Prostate gland (tissue), 2 donors: Measurements from ENCODE around the gene TRIM27. TPM values are rescaled to one million over a fixed set of nuclear protein-coding genes. Genes with fewer than 3 reads are reported as not detected.
"Not testable (repeated sequence)": the region's sequence is repeated elsewhere in the genome, so short reads cannot be mapped to it uniquely, and the experiment has no call there.

Experiments
- DNase-seq: peaks from one replicate; pipeline ENCODE4 v3.0.0-alpha.2; 2019; ENCODE audit warnings: low spot score
- H3K27ac ChIP-seq, 2 donors: fragments of 200-600 bp; sonication (generic); 2 replicates each; pipeline ENCODE4 v1.5.1; 2017 to 2019
- H3K27me3 ChIP-seq: fragments of 200-600 bp; sonication (generic); replicated peaks from 2 replicates; pipeline ENCODE4 v1.5.1; 2019; ENCODE audit not compliant: insufficient read depth
- H3K36me3 ChIP-seq, 2 donors: fragments of 200-600 bp; sonication (generic); 1 replicate in 1 of 2; 2 replicates in 1 of 2; pipeline versions ENCODE4 v1.5.1 to v1.8.1; 2017 to 2019
- H3K4me1 ChIP-seq: fragments of 200-600 bp; sonication (generic); replicated peaks from 2 replicates; pipeline ENCODE4 v1.5.1; 2019
- H3K4me3 ChIP-seq, 2 donors: fragments of 200-600 bp; sonication (generic); 2 replicates each; pipeline ENCODE4 v1.5.1; 2017 to 2019
- H3K9me3 ChIP-seq: fragments of 200-600 bp; sonication (generic); 2 replicates; pipeline ENCODE4 v1.5.1; 2017
- CTCF ChIP-seq, 4 experiments: fragments of 200-600 bp in 2 of 4; fragments of 450-650 bp in 2 of 4; sonication (generic) in 2 of 4; IDR thresholded peaks; 1 replicate in 3 of 4; 2 replicates in 1 of 4; pipeline ENCODE4 v1.5.1; 2016 to 2019; ENCODE audit warnings: antibody characterized with exemption in 4 of 4, mild to moderate bottlenecking in 2 of 4, moderate library complexity in 2 of 4
- POLR2A ChIP-seq: fragments of 450-650 bp; IDR thresholded peaks from one replicate; pipeline ENCODE4 v1.6.1; 2016; ENCODE audit warnings: antibody characterized with exemption, mild to moderate bottlenecking
- POLR2AphosphoS5 ChIP-seq: sonication (generic); formaldehyde crosslinking; IDR thresholded peaks from one replicate; pipeline ENCODE4 v1.6.1; 2017; ENCODE audit warnings: antibody characterized with exemption
- WGBS: methylation state at CpG from one replicate; pipeline ENCODE4 v1.1.5; 2018; 5-methylcytosine and 5-hydroxymethylcytosine counted together
- intact Hi-C: fragments of 100-400 bp; cut with DNase I; formaldehyde crosslinking; loops from one replicate; pipeline ENCODE4 v1.14.2; 2022
- total RNA-seq, 2 donors: library from RNA; depleted of rRNA; stranded (reverse); fragments of >200 nt; gene quantifications; one replicate each; pipeline ENCODE4 v1.1.0, GENCODE V29; 2016

TRIM27 gene
- total RNA-seq: 10 to 100 TPM; 79.2 to 85.7 TPM

- Histone ChIP-seq H3K4me1 (no peaks in the 10 kb centered on the region), H3K36me3 (peaks cover 0 to 5% of the 10 kb centered on the region in 2 donors), H3K27me3 (no peaks in the 10 kb centered on the region), H3K4me3 (peak within 1 kb of the TSS; percentile 56 to 80), H3K9me3 (no peaks in the 10 kb centered on the region), H3K27ac (peak within 1 kb of the TSS; percentile 93)
- DNase-seq: peak; percentile 91
- TF ChIP-seq CTCF (IDR thresholded peaks at IDR 0.05): no peak
- peak; percentile 94 for TF ChIP-seq POLR2AphosphoS5
- TF ChIP-seq POLR2A: peak; percentile 85
- intact Hi-C loops: loop anchor here (1.0 to 2.0 kb wide), 2 partner anchors 17 to 26 kb away; no protein-coding TSS in a partner anchor
- under 1% methylated on average over 73 of the region's 89 CpGs for WGBS
Measured at GRCh38 chr6:28923318-28924102, at the start of gene TRIM27. Gene TRIM27, minus strand, starts transcription at chr6:28923985. Its CDS starts 353 bp downstream, at chr6:28923632.

GRCh38 chr6:28970056-28970455, 46.3 kb upstream of the TRIM27 start:
- H3K4me3 ChIP-seq, H3K4me1 ChIP-seq, H3K9me3 ChIP-seq, DNase-seq, H3K27me3 ChIP-seq, intact Hi-C loops, H3K27ac ChIP-seq, H3K36me3 ChIP-seq: not testable (repeated sequence)
- WGBS: 86% methylated on average over 21 of the region's 21 CpGs

- WGBS: 72% methylated on average over 15 of the region's 15 CpGs
- no peak for TF ChIP-seq POLR2A
- intact Hi-C loops: no loop called here
Measured at GRCh38 chr6:28969129-28969528, 45.3 kb upstream of the TRIM27 start.

GRCh38 chr6:28968476-28968875, 44.7 kb upstream of the TRIM27 start:
- Histone ChIP-seq H3K27ac (no peak overlapping the region), H3K27me3 (no peaks in the 10 kb centered on the region), H3K4me1 (no peaks in the 10 kb centered on the region), H3K4me3 (no peak overlapping the region), H3K9me3 (no peaks in the 10 kb centered on the region), H3K36me3 (no peaks in the 10 kb centered on the region)
- no peak for DNase-seq
- 88% methylated on average over 4 of the region's 4 CpGs for WGBS
- TF ChIP-seq POLR2A (no peak), CTCF (IDR thresholded peaks at IDR 0.05) (no peak), POLR2AphosphoS5 (no peak)
- intact Hi-C loops: no loop called here

More at GRCh38 chr6:28969129-28969528, 45.3 kb upstream of the TRIM27 start:
- DNase-seq: no peak
- no peak overlapping the region for H3K4me3 ChIP-seq
- no peaks in the 10 kb centered on the region for H3K36me3 ChIP-seq
- no peaks in the 10 kb centered on the region for H3K9me3 ChIP-seq
- H3K27ac ChIP-seq: no peak overlapping the region
- H3K27me3 ChIP-seq: no peaks in the 10 kb centered on the region
- no peaks in the 10 kb centered on the region for H3K4me1 ChIP-seq

GRCh38 chr6:28965706-28966105, 41.9 kb upstream of the TRIM27 start:
- TF ChIP-seq CTCF (IDR thresholded peaks at IDR 0.05) (no peak), POLR2AphosphoS5 (no peak), POLR2A (no peak)
- H3K4me3 ChIP-seq: no peak overlapping the region
- H3K4me1 ChIP-seq: no peaks in the 10 kb centered on the region
- WGBS: 84% methylated on average over 2 of the region's 2 CpGs
- intact Hi-C loops: no loop called here
- H3K9me3 ChIP-seq: no peaks in the 10 kb centered on the region
- DNase-seq: no peak
- no peaks in the 10 kb centered on the region for H3K27me3 ChIP-seq
- no peak overlapping the region for H3K27ac ChIP-seq
- no peaks in the 10 kb centered on the region for H3K36me3 ChIP-seq
